GM21619 (cell line): Measurements from ENCODE around the gene CIC.

Experiments
- ATAC-seq: cut with Tn5 transposase; IDR thresholded peaks from one replicate; pipeline ENCODE4 v1.9.1; 2021; ENCODE audit not compliant: unreplicated experiment

CIC gene

DNA sequence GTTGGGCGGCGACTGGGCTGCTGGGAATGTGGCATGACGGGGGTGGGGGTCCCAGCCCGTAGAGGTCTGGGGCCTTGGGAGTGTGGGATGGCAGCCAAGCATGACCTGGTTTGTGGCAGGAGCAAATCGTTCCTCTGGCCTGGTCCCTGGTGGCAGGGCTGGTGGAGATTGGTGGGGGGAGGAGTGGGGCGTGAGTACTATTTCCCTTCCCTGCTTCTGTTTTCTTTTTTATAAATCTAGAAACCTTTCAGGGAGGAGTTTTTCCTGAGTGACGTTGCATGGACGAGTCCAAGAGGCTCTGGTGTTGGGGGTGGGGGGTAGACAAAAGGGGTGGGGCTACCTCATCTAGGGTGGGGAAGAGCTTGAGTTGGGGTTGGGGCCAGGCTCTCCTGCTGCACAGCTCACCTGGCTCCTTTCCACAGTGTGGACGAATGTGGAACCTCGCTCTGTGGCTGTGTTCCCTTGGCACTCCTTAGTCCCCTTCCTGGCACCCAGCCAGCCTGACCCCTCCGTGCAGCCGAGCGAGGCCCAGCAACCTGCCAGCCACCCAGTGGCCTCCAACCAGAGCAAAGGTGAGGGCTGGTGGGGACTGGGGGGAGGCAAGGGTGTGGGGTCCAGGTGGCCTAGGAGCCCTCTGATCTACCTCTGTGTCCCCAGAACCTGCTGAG lies 17.4 kb downstream of the CIC start:
- no peak for ATAC-seq

DNA sequence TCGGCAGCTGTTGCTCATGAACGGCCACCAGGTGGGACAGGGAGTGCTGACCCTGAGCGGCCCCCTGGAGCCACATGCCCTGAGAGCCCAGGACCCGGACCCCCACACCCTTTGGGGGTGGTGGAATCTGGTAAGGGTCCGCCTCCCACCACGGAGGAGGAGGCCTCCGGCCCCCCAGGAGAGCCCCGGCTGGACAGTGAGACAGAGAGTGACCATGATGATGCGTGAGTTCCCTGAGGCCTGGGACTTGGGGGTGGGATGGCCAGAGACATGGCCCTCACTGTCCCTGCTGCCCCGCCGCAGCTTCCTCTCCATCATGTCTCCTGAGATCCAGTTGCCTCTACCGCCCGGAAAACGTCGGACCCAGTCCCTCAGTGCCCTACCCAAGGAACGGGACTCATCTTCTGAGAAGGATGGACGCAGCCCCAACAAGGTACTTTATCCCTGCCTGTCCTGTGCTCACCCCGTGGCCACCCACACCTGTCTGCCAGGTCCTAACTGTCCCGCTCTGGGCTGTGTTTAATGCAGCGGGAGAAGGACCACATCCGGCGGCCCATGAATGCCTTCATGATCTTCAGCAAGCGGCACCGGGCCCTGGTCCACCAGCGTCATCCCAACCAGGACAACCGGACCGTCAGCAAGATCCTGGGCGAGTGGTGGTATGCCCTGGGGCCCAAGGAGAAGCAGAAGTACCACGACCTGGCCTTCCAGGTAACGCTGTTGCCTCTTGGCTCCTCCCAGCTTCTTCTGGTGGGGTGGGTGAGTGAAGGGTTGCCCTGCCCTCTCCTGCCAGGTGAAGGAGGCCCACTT lies 18.2 kb downstream of the CIC start:
- no peak for ATAC-seq

DNA sequence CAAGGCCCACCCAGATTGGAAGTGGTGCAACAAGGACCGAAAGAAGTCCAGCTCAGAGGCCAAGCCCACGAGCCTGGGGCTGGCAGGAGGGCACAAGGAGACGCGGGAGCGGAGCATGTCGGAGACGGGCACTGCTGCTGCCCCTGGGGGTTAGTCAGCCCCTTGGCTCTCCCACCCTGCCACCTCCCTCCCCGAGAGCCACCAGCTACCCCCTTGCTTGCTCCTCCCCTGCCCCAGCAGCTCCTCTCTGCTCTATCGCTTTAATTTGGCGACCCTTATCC lies 18.7 kb downstream of the CIC start:
- ATAC-seq = no peak

DNA sequence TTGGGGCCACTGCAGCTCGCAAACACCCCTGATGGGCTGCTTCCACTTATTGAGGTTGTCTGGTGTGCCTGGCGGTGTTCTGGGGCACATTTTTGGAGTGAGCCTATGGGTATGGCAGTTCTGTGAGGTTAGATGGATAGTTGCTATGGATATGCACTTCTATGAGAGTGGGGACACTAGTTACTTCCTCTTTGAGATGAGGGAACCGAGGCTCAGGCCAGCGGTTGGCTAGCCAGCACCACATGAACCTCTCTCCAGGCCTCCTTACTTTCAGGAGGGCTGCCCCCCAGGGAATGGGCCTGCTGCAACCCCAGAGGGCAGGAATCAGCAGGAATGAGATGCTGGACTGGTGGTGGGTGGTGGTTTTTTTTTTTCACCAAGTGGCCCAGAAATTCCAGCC lies 19.3 kb downstream of the CIC start:
- ATAC-seq = no peak

DNA sequence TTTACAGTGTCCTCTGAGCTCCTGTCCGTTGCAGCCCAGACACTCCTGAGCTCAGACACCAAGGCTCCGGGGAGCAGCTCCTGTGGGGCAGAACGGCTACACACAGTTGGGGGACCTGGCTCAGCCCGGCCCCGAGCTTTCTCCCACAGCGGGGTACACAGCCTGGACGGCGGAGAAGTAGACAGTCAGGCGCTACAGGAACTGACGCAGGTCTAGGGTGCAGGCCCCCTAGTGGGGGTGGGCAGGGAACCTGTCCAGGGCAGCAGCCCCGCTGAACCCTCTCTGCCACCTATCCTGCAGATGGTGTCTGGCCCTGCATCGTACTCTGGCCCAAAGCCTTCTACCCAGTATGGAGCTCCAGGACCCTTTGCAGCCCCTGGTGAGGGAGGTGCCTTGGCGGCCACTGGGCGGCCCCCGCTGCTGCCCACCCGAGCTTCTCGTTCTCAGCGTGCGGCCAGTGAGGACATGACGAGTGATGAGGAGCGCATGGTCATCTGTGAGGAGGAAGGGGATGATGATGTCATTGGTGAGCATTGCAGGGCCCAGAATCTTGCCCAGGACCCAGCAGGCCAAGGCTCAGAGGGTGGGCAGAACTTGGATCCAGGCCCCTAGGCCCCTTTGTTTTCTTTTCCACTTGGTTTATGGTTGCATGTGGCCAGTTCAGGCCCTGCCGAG lies 20.0 kb downstream of the CIC start:
- ATAC-seq = no peak

DNA sequence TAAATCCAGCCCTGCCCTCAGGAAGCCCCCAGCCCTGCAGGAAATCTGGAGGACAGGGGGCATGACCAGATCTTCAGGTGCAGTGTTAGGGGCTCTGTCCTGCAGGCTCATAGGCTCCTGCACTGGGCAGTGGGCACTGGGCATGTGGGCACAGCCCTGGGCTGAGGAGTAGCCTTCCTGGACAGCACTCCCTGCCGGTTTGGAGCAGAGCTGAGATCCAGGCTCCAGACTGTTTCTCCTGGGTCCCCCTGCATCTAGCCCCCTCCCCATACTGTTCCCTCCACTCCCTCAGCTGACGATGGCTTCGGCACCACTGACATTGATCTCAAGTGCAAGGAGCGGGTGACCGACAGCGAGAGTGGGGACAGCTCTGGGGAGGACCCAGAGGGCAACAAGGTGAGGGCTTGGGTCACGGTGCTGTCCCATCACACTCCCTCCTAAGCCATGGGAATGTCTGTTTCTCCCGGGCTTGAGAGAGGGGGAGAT lies 20.5 kb downstream of the CIC start:
- no peak for ATAC-seq

DNA sequence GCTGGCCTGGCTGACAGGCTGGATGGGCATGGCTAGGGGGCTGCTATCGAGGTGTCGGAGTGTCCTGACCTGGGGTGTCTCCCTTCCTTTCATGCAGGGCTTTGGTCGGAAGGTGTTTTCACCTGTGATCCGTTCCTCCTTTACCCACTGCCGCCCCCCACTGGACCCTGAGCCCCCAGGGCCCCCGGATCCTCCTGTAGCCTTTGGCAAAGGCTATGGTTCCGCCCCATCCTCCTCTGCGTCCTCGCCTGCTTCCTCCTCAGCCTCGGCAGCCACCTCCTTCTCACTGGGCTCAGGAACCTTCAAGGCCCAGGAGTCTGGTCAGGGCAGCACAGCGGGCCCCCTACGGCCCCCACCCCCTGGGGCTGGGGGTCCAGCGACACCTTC lies 21.1 kb downstream of the CIC start:
- ATAC-seq = no peak

DNA sequence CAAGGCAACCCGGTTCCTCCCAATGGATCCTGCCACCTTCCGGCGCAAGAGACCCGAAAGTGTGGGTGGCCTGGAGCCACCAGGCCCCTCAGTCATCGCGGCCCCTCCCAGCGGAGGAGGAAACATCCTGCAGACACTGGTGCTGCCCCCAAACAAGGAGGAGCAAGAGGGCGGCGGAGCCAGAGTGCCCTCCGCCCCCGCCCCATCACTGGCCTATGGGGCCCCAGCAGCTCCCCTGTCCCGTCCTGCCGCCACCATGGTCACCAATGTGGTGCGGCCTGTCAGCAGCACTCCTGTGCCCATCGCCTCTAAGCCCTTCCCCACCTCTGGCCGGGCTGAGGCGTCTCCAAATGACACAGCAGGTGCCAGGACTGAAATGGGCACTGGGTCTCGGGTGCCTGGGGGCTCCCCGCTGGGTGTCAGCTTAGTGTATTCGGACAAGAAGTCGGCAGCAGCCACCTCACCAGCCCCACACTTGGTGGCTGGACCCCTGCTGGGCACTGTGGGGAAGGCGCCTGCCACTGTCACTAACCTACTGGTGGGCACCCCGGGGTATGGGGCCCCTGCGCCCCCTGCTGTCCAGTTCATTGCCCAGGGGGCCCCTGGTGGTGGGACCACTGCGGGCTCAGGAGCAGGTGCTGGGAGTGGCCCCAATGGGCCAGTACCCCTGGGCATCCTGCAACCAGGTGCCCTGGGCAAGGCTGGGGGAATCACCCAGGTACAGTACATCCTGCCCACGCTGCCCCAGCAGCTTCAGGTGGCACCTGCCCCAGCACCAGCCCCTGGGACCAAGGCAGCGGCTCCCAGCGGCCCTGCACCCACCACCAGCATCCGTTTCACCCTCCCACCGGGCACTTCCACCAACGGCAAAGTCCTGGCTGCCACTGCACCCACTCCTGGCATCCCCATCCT lies 21.7 kb downstream of the CIC start:
- no peak for ATAC-seq

DNA sequence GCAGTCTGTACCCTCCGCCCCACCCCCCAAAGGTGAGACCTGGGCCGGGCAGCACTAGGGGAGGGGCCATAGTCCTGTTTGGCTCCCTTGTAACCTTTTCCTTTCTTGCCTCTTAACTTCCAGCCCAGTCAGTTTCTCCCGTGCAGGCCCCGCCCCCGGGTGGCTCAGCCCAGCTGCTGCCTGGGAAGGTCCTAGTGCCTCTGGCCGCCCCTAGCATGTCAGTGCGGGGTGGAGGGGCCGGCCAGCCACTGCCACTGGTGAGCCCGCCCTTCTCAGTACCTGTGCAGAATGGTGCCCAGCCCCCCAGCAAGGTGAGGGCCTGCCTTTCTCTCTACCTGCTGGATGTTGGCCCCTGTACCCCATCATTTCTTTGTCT lies 22.4 kb downstream of the CIC start:
- ATAC-seq = no peak

DNA sequence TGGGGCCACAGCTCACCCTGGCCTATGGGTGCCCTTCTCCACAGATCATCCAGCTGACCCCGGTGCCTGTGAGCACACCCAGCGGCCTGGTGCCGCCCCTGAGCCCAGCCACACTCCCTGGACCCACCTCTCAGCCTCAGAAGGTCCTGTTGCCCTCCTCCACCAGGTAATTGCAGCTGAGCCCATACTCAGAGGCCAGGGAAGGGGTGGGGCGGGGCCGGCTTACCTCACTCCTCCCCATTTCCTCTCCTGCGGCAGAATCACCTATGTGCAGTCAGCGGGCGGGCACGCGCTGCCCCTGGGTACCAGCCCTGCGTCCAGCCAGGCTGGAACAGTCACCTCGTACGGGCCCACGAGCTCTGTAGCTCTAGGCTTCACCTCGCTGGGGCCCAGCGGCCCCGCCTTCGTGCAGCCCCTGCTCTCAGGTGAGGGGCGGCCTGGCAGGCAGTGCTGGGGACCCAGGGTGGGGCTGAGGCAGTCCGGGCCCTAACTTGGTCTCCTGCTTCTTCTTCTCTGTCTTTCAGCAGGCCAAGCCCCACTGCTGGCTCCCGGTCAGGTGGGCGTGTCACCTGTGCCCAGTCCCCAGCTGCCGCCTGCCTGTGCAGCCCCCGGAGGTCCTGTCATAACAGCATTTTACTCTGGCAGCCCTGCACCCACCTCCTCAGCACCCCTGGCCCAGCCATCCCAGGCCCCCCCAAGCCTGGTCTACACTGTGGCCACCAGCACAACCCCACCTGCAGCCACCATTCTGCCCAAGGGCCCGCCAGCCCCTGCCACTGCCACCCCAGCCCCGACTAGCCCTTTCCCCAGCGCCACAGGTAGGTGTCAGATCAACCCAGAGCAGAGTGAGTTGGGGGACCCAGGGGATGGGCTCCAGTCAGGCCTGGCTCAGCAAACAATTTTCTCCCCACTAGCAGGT lies 23.2 kb downstream of the CIC start:
- no peak for ATAC-seq

DNA sequence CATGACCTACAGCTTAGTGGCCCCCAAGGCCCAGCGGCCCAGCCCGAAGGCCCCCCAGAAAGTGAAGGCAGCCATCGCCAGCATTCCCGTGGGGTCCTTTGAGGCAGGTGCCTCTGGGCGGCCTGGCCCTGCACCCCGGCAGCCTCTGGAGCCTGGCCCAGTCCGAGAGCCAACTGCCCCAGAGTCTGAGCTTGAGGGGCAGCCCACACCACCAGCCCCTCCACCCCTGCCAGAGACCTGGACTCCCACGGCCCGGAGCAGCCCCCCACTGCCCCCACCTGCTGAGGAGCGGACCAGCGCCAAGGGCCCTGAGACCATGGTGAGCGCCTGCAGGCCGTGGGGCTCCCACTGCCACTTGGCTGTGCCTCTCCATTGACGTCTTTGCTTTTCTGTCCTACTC lies 23.9 kb downstream of the CIC start:
- no peak for ATAC-seq

DNA sequence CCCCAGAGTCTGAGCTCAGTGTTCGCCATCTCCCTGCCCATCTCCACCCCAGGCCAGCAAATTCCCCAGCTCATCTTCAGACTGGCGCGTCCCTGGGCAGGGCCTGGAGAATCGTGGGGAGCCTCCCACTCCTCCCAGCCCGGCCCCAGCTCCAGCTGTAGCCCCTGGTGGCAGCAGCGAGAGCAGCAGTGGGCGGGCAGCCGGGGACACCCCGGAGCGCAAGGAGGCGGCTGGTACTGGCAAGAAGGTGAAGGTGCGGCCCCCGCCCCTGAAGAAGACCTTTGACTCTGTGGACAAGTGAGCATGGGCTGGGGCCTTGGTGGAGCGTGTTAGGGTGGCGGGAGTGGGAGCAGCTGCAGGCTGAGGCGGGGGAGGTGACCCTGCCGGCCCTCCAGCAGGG lies 24.5 kb downstream of the CIC start:
- ATAC-seq = no peak

DNA sequence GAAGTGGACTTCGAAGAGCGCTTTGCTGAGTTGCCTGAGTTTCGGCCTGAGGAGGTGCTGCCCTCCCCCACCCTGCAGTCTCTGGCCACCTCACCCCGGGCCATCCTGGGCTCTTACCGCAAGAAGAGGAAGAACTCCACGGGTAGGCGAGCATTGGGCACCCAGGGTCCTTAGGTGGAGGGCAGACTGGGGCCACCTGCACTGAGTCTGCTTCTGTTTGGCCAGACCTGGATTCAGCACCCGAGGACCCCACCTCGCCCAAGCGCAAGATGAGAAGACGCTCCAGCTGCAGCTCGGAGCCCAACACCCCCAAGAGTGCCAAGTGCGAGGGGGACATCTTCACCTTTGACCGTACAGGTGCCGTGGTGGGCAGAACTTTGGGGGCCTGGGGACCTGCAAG lies 24.9 kb downstream of the CIC start:
- ATAC-seq = no peak

DNA sequence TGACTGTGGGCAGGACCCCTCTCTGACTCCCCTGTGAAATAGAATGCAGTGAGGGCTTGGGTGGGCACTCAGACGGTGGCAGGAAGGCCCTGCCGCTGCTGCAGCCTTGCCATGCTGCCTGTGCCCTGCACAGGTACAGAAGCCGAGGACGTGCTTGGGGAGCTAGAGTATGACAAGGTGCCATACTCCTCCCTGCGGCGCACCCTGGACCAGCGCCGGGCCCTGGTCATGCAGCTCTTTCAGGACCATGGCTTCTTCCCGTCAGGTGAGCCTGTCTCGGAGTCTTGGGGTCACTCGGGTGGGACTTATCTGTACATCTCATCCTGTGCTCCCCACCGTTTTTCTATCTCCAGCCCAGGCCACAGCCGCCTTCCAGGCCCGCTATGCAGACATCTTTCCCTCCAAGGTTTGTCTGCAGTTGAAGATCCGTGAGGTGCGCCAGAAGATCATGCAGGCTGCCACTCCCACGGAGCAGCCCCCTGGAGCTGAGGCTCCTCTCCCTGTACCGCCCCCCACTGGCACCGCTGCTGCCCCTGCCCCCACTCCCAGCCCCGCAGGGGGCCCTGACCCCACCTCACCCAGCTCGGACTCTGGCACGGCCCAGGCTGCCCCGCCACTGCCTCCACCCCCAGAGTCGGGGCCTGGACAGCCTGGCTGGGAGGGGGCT lies 25.6 kb downstream of the CIC start:
- no peak for ATAC-seq

DNA sequence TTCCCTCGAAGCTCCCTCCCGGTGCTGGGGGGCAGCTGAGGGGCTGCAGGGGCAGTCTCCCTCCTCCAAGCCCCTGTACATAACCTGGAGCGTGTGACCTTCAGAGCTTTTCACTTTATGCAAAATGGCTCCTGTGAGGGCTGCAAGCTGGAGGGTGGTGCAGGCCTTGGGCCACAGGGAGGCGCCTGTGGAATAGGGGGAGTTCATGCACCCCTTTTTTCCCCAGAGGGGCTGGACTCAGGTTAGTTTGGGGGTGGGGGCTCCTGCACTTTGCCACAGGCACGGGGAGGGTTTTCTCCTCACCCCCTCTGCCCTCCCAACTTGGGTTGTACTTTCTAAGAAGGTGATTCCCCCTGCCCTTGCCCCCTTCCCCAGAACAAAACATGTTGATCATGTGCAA lies 26.3 kb downstream of the CIC start:
- no peak for ATAC-seq

DNA sequence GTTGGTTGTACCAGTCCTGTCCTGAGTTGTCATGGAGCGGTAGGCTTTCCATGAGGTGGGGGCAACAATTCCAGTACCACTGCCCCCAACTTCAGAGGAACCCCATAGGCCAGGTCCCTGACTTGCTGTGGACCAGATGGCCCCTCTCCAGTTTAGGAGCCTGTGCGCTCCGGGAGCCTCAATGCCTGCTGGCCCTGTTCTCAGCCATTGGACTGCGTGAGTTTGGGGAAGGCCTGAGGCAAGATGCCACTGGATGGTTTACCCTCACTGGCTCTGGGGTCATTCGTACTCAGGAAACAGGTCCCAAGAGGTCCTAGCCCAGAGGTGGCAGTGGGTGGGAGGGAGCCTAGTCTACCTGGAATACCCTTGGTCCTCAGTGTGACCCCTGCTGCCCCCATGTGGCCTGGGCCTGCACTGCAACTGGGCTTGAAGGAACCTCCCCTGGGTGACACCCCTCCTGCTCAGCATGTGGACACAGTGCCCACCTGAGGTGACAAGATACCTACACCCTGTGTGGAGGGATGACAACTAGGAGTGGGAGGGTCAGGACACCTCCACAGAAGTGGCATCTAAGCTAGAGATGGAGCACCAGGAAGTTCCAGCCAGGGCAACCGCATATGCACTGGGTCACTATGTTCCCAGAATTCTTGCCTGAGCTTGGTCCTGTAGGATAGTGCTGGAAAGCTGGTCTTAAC lies 26.9 kb downstream of the CIC start:
- no peak for ATAC-seq

DNA sequence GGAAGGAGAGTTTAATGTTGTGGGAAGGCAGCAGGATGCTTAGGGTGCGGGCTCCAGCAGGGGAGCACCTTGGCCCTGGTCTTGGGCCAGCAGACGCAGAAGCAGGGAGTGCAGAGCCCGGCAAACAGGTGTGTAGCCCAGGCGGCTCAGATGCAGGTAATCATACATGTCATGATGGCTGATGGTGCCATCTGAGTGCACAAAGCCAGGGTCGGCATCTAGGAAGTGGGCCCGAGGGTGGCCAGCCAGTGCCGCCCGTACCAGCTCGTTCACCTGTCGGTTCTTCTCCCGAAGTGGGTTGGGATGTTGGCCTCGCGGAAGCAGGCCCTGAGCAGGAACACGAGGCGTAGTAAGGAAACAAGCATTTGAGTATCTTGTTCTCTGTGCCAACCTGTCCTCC lies 28.0 kb downstream of the CIC start:
- no peak for ATAC-seq

DNA sequence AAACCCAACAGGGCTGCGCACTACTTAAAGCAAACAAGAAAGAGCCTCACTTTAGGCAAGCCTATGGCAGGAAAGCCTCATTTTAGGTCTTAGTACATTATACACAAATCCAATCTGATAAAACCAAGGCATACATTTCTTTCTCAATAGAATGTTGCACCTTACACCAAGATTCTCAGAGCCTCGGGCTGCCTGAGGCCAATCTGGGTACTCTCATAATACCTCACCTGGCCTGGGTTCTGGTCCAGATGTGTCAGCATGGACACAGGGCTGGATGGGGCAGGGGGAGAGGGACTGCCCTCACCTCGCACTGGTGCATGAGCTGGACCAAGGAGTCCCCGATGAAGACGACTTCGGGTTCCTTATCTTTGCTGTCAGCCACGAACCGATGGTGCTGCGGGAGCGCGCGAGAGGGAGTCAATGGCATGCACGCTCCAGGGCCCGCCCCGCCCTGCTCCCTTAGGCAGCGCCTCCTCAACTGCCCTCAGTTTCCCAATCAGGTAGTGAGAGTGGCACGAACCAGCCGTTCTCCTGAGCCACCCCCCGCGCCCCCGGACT lies 32.7 kb downstream of the CIC start, which contains the start of gene PRR19:
TSS of gene PRR19 (plus strand) at position 487 of the 558 bp plus-strand sequence. CDS start 7,453 bp downstream, outside the sequence.
- peak; percentile 10 for ATAC-seq

DNA sequence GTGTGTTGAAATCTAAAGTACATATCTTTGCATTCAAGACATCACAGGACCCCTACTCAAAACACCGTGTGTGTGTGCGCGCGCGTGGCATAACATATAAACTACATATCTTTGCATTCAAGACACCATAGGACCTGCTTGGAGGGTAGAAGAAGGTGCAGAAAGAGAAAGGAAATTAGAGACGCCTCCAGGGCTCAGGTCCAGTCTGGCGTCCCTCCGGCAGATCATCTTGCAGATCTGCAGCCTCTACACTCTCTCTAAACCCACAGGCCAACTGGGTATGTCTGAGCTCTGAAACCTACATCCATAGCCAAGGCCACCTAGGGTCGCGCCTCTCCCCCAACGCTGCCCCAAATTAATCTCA lies 34.0 kb downstream of the CIC start:
- no peak for ATAC-seq
